Measurements from ENCODE around the gene ADARB2. TPM values are rescaled to one million over a fixed set of nuclear protein-coding genes. Genes with fewer than 3 reads are reported as not detected.

The ADARB2 gene
- total and polyA plus RNA-seq, 2 experiments from 2014 or later: 2.0 to 5.0 TPM

DNA sequence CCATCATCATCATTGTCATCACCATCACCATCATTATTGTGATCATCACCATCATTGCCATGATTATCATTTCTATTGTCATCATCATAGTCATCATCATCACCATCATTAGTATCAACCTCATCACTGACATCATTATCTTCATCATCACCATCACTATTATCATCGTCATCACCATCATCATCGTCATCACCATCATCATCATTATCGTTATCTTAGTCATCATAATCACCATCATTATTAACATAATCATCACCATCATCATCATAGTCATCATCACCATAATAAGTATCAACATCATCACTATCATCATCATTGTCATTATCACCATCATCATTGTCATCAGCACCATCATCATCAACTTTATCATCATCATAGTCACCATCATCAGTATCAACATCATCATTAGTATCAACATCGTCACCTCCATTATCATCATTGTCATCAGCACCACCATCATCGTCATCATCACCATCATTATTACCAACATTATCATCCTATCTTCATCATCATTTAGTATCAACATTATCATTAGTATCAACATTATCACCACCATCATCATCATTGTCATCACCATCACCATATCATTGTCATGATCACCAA lies 241.3 kb downstream of the ADARB2 start:
- ATAC-seq: no peak
- Histone ChIP-seq H3K4me2 (no peak overlapping the region), H3K27ac (ENCODE audit: low read depth) (no peak overlapping the region), H3K27me3 (ENCODE audit: insufficient read depth) (no peaks in the 10 kb centered on the region), H3K79me2 (replicated peaks; ENCODE audit: insufficient read depth) (no peaks in the 10 kb centered on the region), H3K4me1 (ENCODE audit: insufficient read depth) (no peaks in the 10 kb centered on the region), H3F3A (replicated peaks; ENCODE audit: low read depth) (no peaks in the 10 kb centered on the region), H4K20me1 (replicated peaks; ENCODE audit: insufficient read depth) (no peaks in the 10 kb centered on the region; the same call in 1 of the 2 replicates), H3K9me2 (ENCODE audit: insufficient read depth) (peaks cover 14% of the 10 kb centered on the region), H3K4me3 (no peak overlapping the region), H2AFZ (no peak overlapping the region), H3K36me3 (ENCODE audit: insufficient read depth) (no peaks in the 10 kb centered on the region)
- H3K36me3 Mint-ChIP-seq (ENCODE audit: low read depth): no peaks in the 10 kb centered on the region
- H3K4me3 Mint-ChIP-seq: no peak overlapping the region
- no peak for DNase-seq (ENCODE audit: low spot score)
- TF ChIP-seq EZH2 (IDR thresholded peaks at IDR 0.05; ENCODE audit: low read depth, unreplicated experiment) (no peak), EZH2phosphoT487 (IDR thresholded peaks at IDR 0.05; ENCODE audit: unreplicated experiment) (no peak), POLR2AphosphoS5 (IDR thresholded peaks at IDR 0.05; ENCODE audit: low read depth) (no peak), CREB1 (CRISPR knock-in tag; IDR thresholded peaks at IDR 0.05; ENCODE audit: low read depth) (no peak), STAT1 (IDR thresholded peaks at IDR 0.05; ENCODE audit: unreplicated experiment) (no peak), JUNB (IDR thresholded peaks at IDR 0.05; ENCODE audit: unreplicated experiment) (no peak)
- TF ChIP-seq, protein P1, sequence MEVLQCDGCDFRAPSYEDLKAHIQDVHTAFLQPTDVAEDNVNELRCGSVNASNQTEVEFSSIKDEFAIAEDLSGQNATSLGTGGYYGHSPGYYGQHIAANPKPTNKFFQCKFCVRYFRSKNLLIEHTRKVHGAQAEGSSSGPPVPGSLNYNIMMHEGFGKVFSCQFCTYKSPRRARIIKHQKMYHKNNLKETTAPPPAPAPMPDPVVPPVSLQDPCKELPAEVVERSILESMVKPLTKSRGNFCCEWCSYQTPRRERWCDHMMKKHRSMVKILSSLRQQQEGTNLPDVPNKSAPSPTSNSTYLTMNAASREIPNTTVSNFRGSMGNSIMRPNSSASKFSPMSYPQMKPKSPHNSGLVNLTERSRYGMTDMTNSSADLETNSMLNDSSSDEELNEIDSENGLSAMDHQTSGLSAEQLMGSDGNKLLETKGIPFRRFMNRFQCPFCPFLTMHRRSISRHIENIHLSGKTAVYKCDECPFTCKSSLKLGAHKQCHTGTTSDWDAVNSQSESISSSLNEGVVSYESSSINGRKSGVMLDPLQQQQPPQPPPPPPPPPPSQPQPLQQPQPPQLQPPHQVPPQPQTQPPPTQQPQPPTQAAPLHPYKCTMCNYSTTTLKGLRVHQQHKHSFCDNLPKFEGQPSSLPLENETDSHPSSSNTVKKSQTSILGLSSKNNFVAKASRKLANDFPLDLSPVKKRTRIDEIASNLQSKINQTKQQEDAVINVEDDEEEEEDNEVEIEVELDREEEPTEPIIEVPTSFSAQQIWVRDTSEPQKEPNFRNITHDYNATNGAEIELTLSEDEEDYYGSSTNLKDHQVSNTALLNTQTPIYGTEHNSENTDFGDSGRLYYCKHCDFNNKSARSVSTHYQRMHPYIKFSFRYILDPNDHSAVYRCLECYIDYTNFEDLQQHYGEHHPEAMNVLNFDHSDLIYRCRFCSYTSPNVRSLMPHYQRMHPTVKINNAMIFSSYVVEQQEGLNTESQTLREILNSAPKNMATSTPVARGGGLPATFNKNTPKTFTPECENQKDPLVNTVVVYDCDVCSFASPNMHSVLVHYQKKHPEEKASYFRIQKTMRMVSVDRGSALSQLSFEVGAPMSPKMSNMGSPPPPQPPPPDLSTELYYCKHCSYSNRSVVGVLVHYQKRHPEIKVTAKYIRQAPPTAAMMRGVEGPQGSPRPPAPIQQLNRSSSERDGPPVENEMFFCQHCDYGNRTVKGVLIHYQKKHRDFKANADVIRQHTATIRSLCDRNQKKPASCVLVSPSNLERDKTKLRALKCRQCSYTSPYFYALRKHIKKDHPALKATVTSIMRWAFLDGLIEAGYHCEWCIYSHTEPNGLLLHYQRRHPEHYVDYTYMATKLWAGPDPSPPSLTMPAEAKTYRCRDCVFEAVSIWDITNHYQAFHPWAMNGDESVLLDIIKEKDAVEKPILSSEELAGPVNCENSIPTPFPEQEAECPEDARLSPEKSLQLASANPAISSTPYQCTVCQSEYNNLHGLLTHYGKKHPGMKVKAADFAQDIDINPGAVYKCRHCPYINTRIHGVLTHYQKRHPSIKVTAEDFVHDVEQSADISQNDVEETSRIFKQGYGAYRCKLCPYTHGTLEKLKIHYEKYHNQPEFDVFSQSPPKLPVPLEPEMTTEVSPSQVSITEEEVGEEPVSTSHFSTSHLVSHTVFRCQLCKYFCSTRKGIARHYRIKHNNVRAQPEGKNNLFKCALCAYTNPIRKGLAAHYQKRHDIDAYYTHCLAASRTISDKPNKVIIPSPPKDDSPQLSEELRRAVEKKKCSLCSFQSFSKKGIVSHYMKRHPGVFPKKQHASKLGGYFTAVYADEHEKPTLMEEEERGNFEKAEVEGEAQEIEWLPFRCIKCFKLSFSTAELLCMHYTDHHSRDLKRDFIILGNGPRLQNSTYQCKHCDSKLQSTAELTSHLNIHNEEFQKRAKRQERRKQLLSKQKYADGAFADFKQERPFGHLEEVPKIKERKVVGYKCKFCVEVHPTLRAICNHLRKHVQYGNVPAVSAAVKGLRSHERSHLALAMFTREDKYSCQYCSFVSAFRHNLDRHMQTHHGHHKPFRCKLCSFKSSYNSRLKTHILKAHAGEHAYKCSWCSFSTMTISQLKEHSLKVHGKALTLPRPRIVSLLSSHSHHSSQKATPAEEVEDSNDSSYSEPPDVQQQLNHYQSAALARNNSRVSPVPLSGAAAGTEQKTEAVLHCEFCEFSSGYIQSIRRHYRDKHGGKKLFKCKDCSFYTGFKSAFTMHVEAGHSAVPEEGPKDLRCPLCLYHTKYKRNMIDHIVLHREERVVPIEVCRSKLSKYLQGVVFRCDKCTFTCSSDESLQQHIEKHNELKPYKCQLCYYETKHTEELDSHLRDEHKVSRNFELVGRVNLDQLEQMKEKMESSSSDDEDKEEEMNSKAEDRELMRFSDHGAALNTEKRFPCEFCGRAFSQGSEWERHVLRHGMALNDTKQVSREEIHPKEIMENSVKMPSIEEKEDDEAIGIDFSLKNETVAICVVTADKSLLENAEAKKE (CRISPR knock-in tag; IDR thresholded peaks at IDR 0.05): no peak
- TF ChIP-seq, protein P2, sequence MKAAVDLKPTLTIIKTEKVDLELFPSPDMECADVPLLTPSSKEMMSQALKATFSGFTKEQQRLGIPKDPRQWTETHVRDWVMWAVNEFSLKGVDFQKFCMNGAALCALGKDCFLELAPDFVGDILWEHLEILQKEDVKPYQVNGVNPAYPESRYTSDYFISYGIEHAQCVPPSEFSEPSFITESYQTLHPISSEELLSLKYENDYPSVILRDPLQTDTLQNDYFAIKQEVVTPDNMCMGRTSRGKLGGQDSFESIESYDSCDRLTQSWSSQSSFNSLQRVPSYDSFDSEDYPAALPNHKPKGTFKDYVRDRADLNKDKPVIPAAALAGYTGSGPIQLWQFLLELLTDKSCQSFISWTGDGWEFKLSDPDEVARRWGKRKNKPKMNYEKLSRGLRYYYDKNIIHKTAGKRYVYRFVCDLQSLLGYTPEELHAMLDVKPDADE (IDR thresholded peaks at IDR 0.05): no peak
- TF ChIP-seq, protein P3, sequence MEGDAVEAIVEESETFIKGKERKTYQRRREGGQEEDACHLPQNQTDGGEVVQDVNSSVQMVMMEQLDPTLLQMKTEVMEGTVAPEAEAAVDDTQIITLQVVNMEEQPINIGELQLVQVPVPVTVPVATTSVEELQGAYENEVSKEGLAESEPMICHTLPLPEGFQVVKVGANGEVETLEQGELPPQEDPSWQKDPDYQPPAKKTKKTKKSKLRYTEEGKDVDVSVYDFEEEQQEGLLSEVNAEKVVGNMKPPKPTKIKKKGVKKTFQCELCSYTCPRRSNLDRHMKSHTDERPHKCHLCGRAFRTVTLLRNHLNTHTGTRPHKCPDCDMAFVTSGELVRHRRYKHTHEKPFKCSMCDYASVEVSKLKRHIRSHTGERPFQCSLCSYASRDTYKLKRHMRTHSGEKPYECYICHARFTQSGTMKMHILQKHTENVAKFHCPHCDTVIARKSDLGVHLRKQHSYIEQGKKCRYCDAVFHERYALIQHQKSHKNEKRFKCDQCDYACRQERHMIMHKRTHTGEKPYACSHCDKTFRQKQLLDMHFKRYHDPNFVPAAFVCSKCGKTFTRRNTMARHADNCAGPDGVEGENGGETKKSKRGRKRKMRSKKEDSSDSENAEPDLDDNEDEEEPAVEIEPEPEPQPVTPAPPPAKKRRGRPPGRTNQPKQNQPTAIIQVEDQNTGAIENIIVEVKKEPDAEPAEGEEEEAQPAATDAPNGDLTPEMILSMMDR (conservative IDR thresholded peaks at IDR 0.05; ENCODE audit: low read depth in 2 of 2): no peak
- H3K9me3 Mint-ChIP-seq: no peaks in the 10 kb centered on the region
- no peak overlapping the region for H3K27ac Mint-ChIP-seq
- H3K4me1 Mint-ChIP-seq: peaks cover 3% of the 10 kb centered on the region
- no peaks in the 10 kb centered on the region for H3K27me3 Mint-ChIP-seq (ENCODE audit: insufficient read depth, low read depth, poor library complexity)
